ENCODE results near the gene DEUP1. TPM values are rescaled to one million over a fixed set of nuclear protein-coding genes. Genes with fewer than 3 reads are reported as not detected.
"Not testable (repeated sequence)": the region's sequence is repeated elsewhere in the genome, so short reads cannot be mapped to it uniquely, and the experiment has no call there.

Gene DEUP1
- polyA plus RNA-seq, 3 donors, result 0.22 TPM; not detected in 2

GRCh38 chr11:93344855-93345333, 14.4 kb downstream of the DEUP1 start:
- H3K27ac ChIP-seq (ENCODE audit: low read depth, low read length), result no peak overlapping the region
- 85 to 90% (median 88%) methylated on average over 2 of the region's 2 CpGs for WGBS, 3 donors

GRCh38 chr11:93348930-93349329, 18.4 kb downstream of the DEUP1 start:
- WGBS, 3 donors, result 83 to 91% (median 88%) methylated on average over 2 of the region's 2 CpGs
- no peak overlapping the region for H3K27ac ChIP-seq (ENCODE audit: low read depth, low read length)

GRCh38 chr11:93350835-93351234, 20.3 kb downstream of the DEUP1 start:
- WGBS, 3 donors, result 93 to 95% (median 94%) methylated on average over 6 of the region's 6 CpGs

GRCh38 chr11:93359396-93359795, 28.9 kb downstream of the DEUP1 start:
- no peak overlapping the region for H3K27ac ChIP-seq (ENCODE audit: low read depth, low read length)
- 89 to 97% (median 95%) methylated on average over 1 of the region's 1 CpG for WGBS, 3 donors

More at GRCh38 chr11:93350835-93351234, 20.3 kb downstream of the DEUP1 start:
- H3K27ac ChIP-seq (ENCODE audit: low read depth, low read length), result no peak overlapping the region

DNA sequence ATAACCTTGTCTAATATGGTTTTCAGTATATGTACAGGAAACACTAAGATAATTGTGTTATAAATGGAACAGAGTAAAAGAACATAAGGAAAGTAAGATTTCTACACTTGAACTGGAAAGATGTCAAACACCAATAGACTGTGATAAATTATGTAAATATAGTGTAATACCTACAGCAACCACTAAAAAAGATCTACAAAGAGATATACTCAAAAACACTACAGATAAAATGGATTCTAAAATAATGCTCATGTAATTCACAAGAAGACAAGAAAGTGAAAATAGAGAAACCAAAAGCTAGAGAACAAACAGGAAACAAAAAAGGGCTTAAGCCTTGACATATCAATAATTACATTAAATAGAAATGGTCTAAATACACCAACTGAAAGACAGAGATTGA, 30.9 kb downstream of the DEUP1 start:
- H3K27ac ChIP-seq (ENCODE audit: low read depth, low read length), result no peak overlapping the region

DNA sequence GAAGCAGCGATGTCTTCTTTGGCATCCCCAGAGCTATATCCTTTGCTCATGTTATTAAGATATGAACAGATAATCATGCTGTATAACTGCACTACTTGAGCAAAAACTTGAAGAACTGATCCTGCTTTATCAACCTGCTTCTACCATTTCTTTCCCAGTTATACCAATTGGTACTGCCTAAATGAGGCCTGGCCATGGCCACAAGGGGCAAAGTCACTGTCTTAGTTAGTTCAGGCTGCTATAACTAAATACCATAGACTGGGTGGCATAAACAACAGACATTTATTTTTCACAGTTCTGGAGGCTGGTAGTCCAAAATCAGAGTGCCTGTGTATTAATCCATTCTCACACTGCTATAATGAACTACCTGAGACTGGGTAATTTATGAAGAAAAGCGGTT, 37.5 kb downstream of the DEUP1 start:
- WGBS, 3 donors, result 93 to 95% (median 94%) methylated on average over 2 of the region's 2 CpGs
- no peak overlapping the region for H3K27ac ChIP-seq (ENCODE audit: low read depth, low read length)

GRCh38 chr11:93370260-93370659, 39.7 kb downstream of the DEUP1 start:
- 66 to 79% (median 73%) methylated on average over 2 of the region's 2 CpGs for WGBS, 3 donors
- no peak overlapping the region for H3K27ac ChIP-seq (ENCODE audit: low read depth, low read length)

- H3K27ac ChIP-seq (ENCODE audit: low read depth, low read length), result no peak overlapping the region
Measured at GRCh38 chr11:93389737-93390136, 59.2 kb downstream of the DEUP1 start.

DNA sequence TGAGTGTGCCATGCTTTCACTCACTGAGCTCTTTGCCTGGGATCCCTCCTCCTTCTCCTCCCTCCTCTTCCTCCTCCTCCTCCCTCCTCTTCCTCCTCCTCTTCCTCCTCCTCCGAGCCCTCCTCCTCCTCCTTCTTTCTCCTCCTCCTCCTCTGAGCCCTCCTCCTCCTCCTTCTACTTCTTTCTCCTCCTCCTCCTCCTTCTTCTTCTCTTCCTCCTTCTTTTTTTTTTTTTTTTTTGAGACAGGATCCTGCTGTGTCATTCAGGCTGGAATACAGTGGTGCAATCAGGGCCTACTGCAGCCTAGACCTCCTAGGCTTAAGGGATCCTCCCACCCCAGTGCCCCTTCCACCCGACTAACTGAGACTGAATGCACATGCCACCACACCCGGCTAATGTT, 62.3 kb downstream of the DEUP1 start:
- WGBS, 3 donors, result 52 to 77% (median 60%) methylated on average over 3 of the region's 3 CpGs
- H3K27ac ChIP-seq (ENCODE audit: low read depth, low read length), result no peak overlapping the region

GRCh38 chr11:93393386-93393785, 62.8 kb downstream of the DEUP1 start:
- no peak overlapping the region for H3K27ac ChIP-seq (ENCODE audit: low read depth, low read length)

GRCh38 chr11:93394488-93394887, 63.9 kb downstream of the DEUP1 start:
- no peak overlapping the region for H3K27ac ChIP-seq (ENCODE audit: low read depth, low read length)

More at GRCh38 chr11:93393386-93393785, 62.8 kb downstream of the DEUP1 start:
- 41 to 67% (median 58%) methylated on average over 4 of the region's 4 CpGs for WGBS, 3 donors

DNA sequence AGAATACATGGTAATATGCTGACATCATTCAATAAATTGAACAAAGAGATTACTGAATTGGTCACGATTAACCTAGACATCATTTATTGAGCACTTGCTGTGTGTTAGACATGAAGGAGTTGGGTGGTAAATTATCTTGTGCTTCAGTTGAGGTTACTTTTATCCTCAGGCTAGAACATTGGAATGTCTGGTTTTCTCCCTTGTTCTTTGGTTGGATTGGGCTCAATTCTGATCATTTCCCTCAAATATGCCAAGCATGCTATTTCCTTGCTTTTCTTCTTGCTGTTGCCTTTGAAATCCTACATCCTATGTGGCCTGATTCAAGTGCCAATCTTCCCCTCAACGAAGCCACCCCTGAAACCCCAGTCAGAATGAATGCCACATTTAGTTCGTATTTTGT, 65.8 kb downstream of the DEUP1 start:
- H3K27ac ChIP-seq (ENCODE audit: low read depth, low read length), result no peak overlapping the region
- 78 to 84% (median 83%) methylated on average over 3 of the region's 3 CpGs for WGBS, 3 donors

DNA sequence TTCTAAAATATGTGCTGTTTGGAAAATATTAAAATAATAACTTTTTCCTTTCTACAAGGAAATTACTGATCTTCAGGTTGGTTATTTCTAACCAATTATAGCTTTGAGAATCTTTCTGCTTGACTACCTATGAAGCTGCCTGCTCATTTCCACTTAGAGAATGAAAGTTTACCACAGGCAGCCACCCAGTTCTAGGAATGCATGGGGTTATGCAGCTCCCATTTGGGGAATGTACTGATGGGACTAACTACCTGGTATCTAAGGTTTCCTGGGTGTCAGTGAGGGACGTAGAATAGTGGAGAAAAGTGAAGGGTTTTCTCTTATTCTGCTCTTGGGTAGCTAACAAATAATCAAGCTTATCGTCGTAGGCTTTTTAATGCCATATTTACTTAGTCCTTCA, 73.4 kb downstream of the DEUP1 start:
- WGBS, 3 donors, result 86 to 92% (median 91%) methylated on average over 3 of the region's 3 CpGs
- H3K27ac ChIP-seq (ENCODE audit: low read depth, low read length), result no peak overlapping the region

- H3K27ac ChIP-seq (ENCODE audit: low read depth, low read length), result no peak overlapping the region
- WGBS, 3 donors, result 77 to 90% (median 80%) methylated on average over 2 of the region's 2 CpGs
Measured at GRCh38 chr11:93407777-93408401, 77.3 kb downstream of the DEUP1 start.

GRCh38 chr11:93410441-93410840, 79.9 kb downstream of the DEUP1 start:
- H3K27ac ChIP-seq (ENCODE audit: low read depth, low read length), result no peak overlapping the region
- WGBS, 3 donors, result 62 to 75% (median 66%) methylated on average over 3 of the region's 3 CpGs

DNA sequence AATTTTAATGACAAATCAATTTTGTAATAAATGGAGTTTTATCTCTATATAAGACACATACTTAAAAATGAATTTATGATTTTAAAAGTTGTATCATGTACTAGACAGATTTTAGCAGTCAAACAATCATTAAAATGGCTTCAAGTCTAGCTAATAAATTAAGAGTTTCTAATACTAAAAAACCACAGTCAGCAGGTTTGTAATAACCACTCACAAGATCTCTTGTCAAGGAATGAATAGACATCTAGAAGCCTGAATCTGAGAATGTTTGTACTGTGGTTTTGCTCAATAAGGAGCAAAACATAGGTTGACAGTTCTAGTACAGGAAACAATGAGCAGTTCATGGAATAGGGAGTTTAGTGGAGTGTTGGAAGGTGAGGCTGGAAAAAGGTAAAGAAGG, 81.2 kb downstream of the DEUP1 start:
- H3K27ac ChIP-seq (ENCODE audit: low read depth, low read length), result no peak overlapping the region

DNA sequence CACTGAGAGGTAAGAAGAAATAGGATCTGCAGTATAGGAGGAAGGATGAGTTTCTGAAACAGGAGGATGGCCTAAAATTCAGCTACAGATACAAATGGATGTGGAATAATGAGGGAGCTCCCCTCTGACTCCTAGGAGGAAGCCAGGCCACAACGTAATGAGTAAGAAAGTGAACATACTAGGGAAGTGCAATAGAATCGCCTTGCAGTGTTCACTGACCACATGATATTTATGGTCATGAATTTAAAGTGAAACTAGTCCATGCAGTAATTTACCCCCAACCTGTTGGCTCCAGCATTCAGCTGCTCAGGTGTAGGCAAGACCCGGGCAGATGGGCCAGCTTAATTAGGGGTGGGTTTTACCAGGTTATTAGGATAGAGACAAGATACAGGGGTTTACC, 101.7 kb downstream of the DEUP1 start:
- 70 to 90% (median 73%) methylated on average over 3 of the region's 3 CpGs for WGBS, 3 donors
- no peak overlapping the region for H3K27ac ChIP-seq (ENCODE audit: low read depth, low read length)

DNA sequence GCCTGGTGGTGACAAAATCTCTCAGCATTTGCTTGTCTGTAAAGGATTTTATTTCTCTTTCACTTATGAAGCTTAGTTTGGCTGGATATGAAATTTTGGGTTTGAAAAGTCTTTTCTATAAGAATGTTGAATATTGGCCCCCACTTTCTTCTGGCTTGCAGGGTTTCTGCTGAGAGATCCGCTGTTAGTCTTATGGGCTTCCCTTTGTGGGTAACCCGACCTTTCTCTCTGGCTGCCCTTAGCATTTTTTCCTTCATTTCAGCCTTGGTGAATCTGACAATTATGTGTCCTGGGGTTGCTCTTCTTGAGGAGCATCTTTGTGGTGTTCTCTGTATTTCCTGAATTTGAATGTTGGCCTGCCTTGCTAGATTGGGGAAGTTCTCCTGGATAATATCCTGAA, 112.7 kb downstream of the DEUP1 start:
- H3K27ac ChIP-seq (ENCODE audit: low read depth, low read length), result not testable (repeated sequence)
- WGBS, 3 donors, result 85 to 100% (median 93%) methylated on average over 2 of the region's 2 CpGs

DNA sequence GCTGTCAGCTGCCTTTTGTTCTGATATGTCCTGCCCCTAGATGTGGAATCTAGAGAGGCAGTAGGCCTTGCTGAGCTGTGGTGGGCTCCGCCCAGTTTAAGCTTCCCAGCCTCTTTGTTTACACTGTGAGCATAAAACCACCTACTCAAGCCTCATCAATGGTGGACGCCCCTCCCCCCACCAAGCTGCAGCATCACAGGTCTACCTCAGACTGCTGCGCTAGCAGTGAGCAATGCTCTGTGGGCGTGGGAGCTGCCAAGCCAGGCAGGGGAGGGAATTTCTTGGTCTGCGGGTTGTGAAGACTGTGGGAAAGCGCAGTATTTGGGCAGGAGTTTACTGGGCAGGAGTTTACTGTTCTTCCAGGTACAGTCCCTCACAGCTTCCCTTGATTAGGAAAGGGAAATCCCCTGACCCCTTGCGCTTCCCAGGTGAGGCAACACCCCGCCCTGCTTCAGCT, 114.1 kb downstream of the DEUP1 start:
- 64 to 75% (median 64%) methylated on average over 8 of the region's 8 CpGs for WGBS, 3 donors
- H3K27ac ChIP-seq (ENCODE audit: low read depth, low read length), result no peak overlapping the region

DNA sequence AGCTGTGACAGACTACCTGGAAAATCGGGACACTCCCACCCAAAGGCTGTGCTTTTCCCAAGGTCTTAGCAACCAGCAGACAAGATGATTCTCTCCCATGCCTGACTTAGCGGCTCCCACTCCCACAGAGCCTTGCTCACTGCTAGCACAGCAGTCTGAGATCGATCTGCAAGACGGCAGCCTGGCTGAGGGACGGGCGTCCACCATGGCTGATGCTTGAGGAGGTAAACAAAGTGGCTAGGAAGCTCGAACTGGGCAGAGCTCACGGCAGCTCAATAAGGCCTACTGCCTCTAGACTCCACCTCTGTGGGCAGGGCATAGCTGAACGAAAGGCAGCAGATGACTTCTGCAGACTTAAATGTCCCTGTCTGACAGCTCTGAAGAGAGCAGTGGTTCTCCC, 127.7 kb downstream of the DEUP1 start:
- no peak overlapping the region for H3K27ac ChIP-seq (ENCODE audit: low read depth, low read length)
- 91 to 94% (median 91%) methylated on average over 9 of the region's 9 CpGs for WGBS, 3 donors

DNA sequence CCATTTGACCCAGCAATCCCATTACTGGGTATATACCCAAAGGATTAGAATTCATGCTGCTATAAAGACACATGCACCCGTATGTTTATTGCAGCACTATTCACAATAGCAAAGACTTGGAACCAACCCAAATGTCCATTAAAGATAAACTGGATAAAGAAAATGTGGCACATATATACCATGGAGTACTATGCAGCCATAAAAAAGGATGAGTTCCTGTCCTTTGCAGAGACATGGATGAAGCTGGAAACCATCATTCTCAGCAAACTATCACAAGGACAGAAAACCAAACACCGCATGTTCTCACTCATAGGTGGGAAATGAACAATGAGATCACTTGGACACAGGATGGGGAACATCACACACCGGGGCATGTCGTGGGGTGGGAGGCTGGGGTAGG, 133.1 kb downstream of the DEUP1 start:
- H3K27ac ChIP-seq (ENCODE audit: low read depth, low read length), result not testable (repeated sequence)
- WGBS, 3 donors, result 91 to 96% (median 94%) methylated on average over 4 of the region's 4 CpGs
